Parathyroid adenoma (tissue), 2 donors: ENCODE data around the gene ZNF627.

ENCODE experiments used
- H2AFZ ChIP-seq: fragments of 300-600 bp; sonication (generic); one replicate; pipeline ENCODE4 v1.7.0; 2017; ENCODE audit warnings: antibody characterized with exemption, mild to moderate bottlenecking
- H3K27ac ChIP-seq: fragments of 300-600 bp; sonication (generic); one replicate; pipeline ENCODE4 v1.7.0; 2017
- H3K27me3 ChIP-seq: fragments of 300-600 bp; sonication (generic); one replicate; pipeline ENCODE4 v1.7.0; 2017; ENCODE audit warnings: low read length; ENCODE audit not compliant: control insufficient read depth, insufficient read depth
- H3K36me3 ChIP-seq: fragments of 300-600 bp; sonication (generic); one replicate; pipeline ENCODE4 v1.7.0; 2017; ENCODE audit warnings: low read length; ENCODE audit not compliant: control insufficient read depth, insufficient read depth
- H3K4me1 ChIP-seq: fragments of 300-600 bp; sonication (generic); one replicate; pipeline ENCODE4 v1.7.0; 2017; ENCODE audit warnings: control low read depth
- H3K4me2 ChIP-seq: fragments of 300-600 bp; sonication (generic); one replicate; pipeline ENCODE4 v1.7.0; 2017; ENCODE audit warnings: low read length
- H3K4me3 ChIP-seq: fragments of 300-600 bp; sonication (generic); one replicate; pipeline ENCODE4 v1.7.0; 2017; ENCODE audit warnings: low read depth, low read length
- H3K79me2 ChIP-seq: fragments of 300-600 bp; sonication (generic); one replicate; pipeline ENCODE4 v1.7.0; 2017; ENCODE audit warnings: control low read depth
- H3K9ac ChIP-seq: fragments of 300-600 bp; sonication (generic); one replicate; pipeline ENCODE4 v1.7.0; 2017; ENCODE audit warnings: mild to moderate bottlenecking
- H3K9me3 ChIP-seq: fragments of 300-600 bp; sonication (generic); one replicate; pipeline ENCODE4 v1.7.0; 2017; ENCODE audit warnings: low read length; ENCODE audit not compliant: control insufficient read depth
- TF ChIP-seq, protein P1 (sequence below): fragments of 300-600 bp; sonication (generic); IDR thresholded peaks from one replicate; pipeline ENCODE4 v1.7.0; 2017; ENCODE audit warnings: antibody characterized with exemption, mild to moderate bottlenecking
- donor health status: primary hyperparathyroidism.

The ZNF627 gene

DNA sequence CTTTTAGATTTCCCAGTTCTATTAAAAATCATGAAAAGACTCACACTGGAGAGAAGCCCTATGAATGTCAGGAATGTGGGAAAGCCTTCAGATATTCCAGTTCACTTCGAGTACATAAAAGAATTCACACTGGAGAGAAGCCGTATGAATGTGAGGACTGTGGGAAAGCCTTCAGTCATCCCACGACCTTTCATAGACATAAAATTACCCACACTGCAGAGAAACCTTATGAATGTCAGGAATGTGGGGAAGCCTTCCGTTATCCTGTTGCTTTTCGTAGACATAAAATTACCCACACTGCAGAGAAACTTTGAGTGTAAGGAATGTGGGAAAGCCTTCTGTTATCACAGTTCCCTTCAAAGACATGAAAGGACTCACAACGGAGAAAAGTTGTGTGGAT, 55.2 kb downstream of the ZNF627 start:
- no peaks in the 10 kb centered on the region for H3K36me3 ChIP-seq
- H3K4me3 ChIP-seq = no peak overlapping the region
- no peak overlapping the region for H3K27ac ChIP-seq
- H3K79me2 ChIP-seq = no peaks in the 10 kb centered on the region
- no peaks in the 10 kb centered on the region for H3K9me3 ChIP-seq
- H3K9ac ChIP-seq = no peak overlapping the region
- TF ChIP-seq, protein P1, sequence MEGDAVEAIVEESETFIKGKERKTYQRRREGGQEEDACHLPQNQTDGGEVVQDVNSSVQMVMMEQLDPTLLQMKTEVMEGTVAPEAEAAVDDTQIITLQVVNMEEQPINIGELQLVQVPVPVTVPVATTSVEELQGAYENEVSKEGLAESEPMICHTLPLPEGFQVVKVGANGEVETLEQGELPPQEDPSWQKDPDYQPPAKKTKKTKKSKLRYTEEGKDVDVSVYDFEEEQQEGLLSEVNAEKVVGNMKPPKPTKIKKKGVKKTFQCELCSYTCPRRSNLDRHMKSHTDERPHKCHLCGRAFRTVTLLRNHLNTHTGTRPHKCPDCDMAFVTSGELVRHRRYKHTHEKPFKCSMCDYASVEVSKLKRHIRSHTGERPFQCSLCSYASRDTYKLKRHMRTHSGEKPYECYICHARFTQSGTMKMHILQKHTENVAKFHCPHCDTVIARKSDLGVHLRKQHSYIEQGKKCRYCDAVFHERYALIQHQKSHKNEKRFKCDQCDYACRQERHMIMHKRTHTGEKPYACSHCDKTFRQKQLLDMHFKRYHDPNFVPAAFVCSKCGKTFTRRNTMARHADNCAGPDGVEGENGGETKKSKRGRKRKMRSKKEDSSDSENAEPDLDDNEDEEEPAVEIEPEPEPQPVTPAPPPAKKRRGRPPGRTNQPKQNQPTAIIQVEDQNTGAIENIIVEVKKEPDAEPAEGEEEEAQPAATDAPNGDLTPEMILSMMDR = no peak
- no peak overlapping the region for H3K4me2 ChIP-seq
- H3K27me3 ChIP-seq = no peaks in the 10 kb centered on the region
- no peaks in the 10 kb centered on the region for H3K4me1 ChIP-seq
- H2AFZ ChIP-seq = no peak overlapping the region

DNA sequence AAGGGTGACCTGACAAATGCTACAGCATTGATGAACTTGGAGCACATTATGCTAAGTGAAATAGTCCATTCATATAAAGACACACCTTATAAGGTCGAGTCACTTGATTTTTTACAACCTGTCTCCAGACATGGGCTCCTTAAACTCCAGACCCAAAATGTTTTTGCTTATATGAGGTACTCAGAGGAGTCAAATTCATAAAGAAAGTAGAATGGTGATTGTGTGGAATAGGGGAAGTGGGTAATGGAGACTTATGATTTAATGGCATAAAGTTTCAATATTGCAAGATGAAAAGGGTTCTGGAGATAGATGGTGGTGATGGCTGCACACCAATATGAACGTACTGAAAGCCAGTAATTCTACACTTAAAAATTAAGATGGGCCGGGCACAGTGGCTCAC, 59.3 kb downstream of the ZNF627 start:
- no peaks in the 10 kb centered on the region for H3K27me3 ChIP-seq
- no peaks in the 10 kb centered on the region for H3K36me3 ChIP-seq
- no peaks in the 10 kb centered on the region for H3K9me3 ChIP-seq
- H3K27ac ChIP-seq = no peak overlapping the region
- TF ChIP-seq, protein P1 = no peak
- H2AFZ ChIP-seq = no peak overlapping the region
- H3K4me1 ChIP-seq = no peaks in the 10 kb centered on the region
- no peak overlapping the region for H3K4me2 ChIP-seq
- H3K9ac ChIP-seq = no peak overlapping the region
- no peaks in the 10 kb centered on the region for H3K79me2 ChIP-seq
- no peak overlapping the region for H3K4me3 ChIP-seq

DNA sequence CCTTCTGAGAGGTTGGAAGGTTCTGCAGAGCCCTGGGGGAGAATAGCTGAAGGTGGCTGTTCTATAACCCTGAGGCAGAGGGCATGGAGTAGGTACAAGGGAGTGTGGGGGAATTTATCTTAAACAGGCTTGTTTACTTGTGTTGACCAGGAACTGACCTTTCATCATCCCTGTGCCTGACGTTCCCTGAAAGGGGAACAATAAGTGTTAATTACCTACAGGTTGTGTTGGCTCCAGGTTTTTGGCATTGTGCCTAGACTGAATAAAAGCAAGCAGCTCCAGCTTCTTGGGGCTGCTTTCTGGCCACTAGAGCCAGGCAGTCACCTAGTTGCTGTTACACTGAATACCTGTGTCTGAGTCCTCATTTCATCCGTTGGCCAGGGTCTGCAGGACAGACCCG, 60.0 kb downstream of the ZNF627 start:
- H3K9ac ChIP-seq = no peak overlapping the region
- no peaks in the 10 kb centered on the region for H3K36me3 ChIP-seq
- TF ChIP-seq, protein P1 = no peak
- no peaks in the 10 kb centered on the region for H3K9me3 ChIP-seq
- no peak overlapping the region for H2AFZ ChIP-seq
- no peaks in the 10 kb centered on the region for H3K27me3 ChIP-seq
- H3K4me2 ChIP-seq = no peak overlapping the region
- H3K27ac ChIP-seq = no peak overlapping the region
- H3K4me1 ChIP-seq = no peaks in the 10 kb centered on the region
- no peak overlapping the region for H3K4me3 ChIP-seq
- no peaks in the 10 kb centered on the region for H3K79me2 ChIP-seq

DNA sequence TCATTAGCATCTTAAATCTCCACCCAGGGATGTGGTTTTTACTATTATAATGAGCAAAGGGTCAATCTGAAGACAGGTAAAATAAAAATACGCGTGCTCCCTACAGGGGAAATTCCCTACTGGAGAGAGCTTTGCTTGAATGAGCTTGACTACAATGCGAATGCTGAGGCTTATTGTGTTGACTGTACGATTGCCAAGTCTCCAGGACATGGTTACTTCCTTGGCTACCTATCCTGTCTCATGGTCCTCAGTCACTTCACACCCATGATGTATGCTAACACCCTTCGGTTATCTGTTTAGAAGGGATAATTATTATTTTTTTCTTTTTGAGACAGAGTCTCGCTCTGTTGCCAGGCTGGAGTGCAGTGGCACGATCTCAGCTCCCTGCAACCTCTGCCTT, 61.7 kb downstream of the ZNF627 start:
- Histone ChIP-seq H3K9ac (no peak overlapping the region), H3K9me3 (no peaks in the 10 kb centered on the region), H3K4me1 (no peaks in the 10 kb centered on the region), H3K27ac (no peak overlapping the region), H3K36me3 (no peaks in the 10 kb centered on the region), H2AFZ (no peak overlapping the region), H3K4me2 (no peak overlapping the region), H3K79me2 (no peaks in the 10 kb centered on the region), H3K27me3 (no peaks in the 10 kb centered on the region), H3K4me3 (no peak overlapping the region)
- TF ChIP-seq, protein P1 = no peak

DNA sequence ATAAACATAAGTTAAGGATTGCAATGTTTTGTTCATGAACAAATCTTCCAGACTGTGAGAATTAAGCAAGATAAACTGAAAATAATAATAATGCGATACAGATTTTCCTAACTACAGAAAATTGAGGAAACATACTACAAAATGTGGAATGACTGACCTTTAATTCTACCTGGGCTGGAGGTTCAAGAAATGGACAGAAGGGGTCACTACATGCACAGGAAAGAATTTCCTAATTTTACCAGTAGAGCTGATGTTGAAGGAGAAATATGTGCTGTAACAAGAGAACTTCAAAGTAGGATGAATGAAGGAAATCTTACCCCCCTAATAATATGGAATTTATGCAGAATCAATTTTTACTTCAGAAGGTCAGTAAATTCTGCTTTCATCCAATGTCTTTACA, 62.3 kb downstream of the ZNF627 start:
- H2AFZ ChIP-seq = no peak overlapping the region
- no peak overlapping the region for H3K9ac ChIP-seq
- no peaks in the 10 kb centered on the region for H3K27me3 ChIP-seq
- H3K4me3 ChIP-seq = no peak overlapping the region
- no peaks in the 10 kb centered on the region for H3K79me2 ChIP-seq
- no peak overlapping the region for H3K4me2 ChIP-seq
- H3K36me3 ChIP-seq = no peaks in the 10 kb centered on the region
- TF ChIP-seq, protein P1 = peak; percentile 47
- H3K4me1 ChIP-seq = no peaks in the 10 kb centered on the region
- H3K27ac ChIP-seq = no peak overlapping the region
- no peaks in the 10 kb centered on the region for H3K9me3 ChIP-seq
